GM12801 (cell line): Measurements from ENCODE around the gene LAMC1.

Experiments used
- TF ChIP-seq, protein P1 (sequence below): IDR thresholded peaks from one replicate; pipeline ENCODE4 v1.5.1; 2011; ENCODE audit warnings: control low read depth; ENCODE audit not compliant: insufficient read length; ENCODE audit errors: extremely low read depth

Gene LAMC1

GRCh38 chr1:182990413-182991144 is 32.6 kb upstream of the LAMC1 start:
- TF ChIP-seq, protein P1, sequence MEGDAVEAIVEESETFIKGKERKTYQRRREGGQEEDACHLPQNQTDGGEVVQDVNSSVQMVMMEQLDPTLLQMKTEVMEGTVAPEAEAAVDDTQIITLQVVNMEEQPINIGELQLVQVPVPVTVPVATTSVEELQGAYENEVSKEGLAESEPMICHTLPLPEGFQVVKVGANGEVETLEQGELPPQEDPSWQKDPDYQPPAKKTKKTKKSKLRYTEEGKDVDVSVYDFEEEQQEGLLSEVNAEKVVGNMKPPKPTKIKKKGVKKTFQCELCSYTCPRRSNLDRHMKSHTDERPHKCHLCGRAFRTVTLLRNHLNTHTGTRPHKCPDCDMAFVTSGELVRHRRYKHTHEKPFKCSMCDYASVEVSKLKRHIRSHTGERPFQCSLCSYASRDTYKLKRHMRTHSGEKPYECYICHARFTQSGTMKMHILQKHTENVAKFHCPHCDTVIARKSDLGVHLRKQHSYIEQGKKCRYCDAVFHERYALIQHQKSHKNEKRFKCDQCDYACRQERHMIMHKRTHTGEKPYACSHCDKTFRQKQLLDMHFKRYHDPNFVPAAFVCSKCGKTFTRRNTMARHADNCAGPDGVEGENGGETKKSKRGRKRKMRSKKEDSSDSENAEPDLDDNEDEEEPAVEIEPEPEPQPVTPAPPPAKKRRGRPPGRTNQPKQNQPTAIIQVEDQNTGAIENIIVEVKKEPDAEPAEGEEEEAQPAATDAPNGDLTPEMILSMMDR = no peak

GRCh38 chr1:182993746-182994145 is 29.5 kb upstream of the LAMC1 start:
- TF ChIP-seq, protein P1 = no peak

- TF ChIP-seq, protein P1 = no peak
These were observed 27.3 kb upstream of the LAMC1 start for GRCh38 chr1:182995894-182996293.

GRCh38 chr1:182996816-182997215 is 26.4 kb upstream of the LAMC1 start:
- TF ChIP-seq, protein P1 = no peak

GRCh38 chr1:182998482-182998881 is 24.7 kb upstream of the LAMC1 start:
- TF ChIP-seq, protein P1 = no peak

DNA sequence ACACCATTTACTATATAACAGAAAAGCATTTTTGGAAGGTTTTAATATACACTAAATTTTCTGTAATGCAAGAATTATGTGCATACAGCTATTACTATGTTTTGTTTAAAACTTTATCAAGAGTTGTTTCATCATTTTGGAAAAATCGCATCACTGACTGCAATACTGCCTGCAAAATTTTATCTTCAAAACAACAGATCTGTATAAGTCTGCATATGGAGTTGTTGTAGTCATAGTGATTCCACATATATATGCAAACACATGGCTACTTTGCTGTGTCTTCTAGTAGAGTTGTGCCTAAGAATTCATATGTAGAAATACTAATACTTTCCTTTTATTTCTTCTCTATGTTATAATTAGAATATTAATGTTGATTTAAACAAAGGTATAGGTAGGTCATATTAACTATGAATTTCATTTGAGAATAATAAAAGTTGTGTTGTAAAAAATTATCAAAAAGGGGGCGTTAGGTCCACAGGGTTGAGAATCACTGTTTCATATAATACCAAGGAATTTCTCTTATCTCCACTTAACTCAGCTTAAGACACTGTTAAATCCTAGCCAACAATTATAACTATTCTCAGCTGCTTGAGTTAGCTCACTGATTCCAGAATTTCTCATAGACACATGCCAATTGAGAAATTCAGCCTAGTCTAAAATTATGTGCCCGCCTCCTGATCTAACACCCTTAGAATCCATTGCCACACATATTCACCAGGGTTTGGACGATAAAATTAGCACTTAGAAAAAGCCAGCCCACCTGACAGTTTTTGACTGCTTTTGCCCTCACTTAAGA is 22.9 kb upstream of the LAMC1 start:
- TF ChIP-seq, protein P1 = no peak

GRCh38 chr1:183002267-183002666 is 21.0 kb upstream of the LAMC1 start:
- TF ChIP-seq, protein P1 = no peak
